SK-N-SH (cell line): Measurements from ENCODE around the gene SUSD3. TPM values are rescaled to one million over a fixed set of nuclear protein-coding genes. Genes with fewer than 3 reads are reported as not detected.

Experiments
- CTCF ChIA-PET: fragments of 300-600, 350-600 bp; formaldehyde crosslinking; extraction: SDS; loops from one replicate; lab custom pipeline; 2021; lab: Yijun Ruan, JAX
- POLR2A ChIA-PET: fragments of 350-600 bp; sonication (Branson Sonifier 250); formaldehyde crosslinking; extraction: SDS; loops from one replicate; lab custom pipeline; 2020; ENCODE audit warnings: antibody characterized with exemption, inconsistent platforms; lab: Yijun Ruan, JAX
- DNase-seq: peaks from one replicate; pipeline ENCODE4 v3.0.0; 2012
- H2AFZ ChIP-seq: fragments of 200-600 bp; sonication (generic); 2 replicates; pipeline ENCODE4 v1.8.1; 2016; ENCODE audit warnings: antibody characterized with exemption, mild to moderate bottlenecking, low read depth
- H3F3A ChIP-seq: fragments of 200-600 bp; sonication (generic); replicated peaks from 2 replicates; pipeline ENCODE3; 2016; ENCODE audit warnings: antibody characterized with exemption, mild to moderate bottlenecking; ENCODE audit not compliant: insufficient read depth
- H3K27ac ChIP-seq, 2 experiments: fragments of 200-500 bp in 1 of 2; fragments of 200-600 bp in 1 of 2; sonication (Bioruptor generic) in 1 of 2; sonication (generic), shearing (Covaris generic) in 1 of 2; 2 replicates each; pipeline versions ENCODE4 v1.5.1 to v1.6.1; 2014 to 2016; ENCODE audit warnings: low read depth in 2 of 2, inconsistent platforms in 1 of 2, low read length in 1 of 2, mild to moderate bottlenecking in 1 of 2, mixed read lengths in 1 of 2
- H3K27me3 ChIP-seq: fragments of 200-600 bp; sonication (generic), shearing (Covaris generic); 2 replicates; pipeline ENCODE4 v1.6.1; 2016; ENCODE audit warnings: mixed run types; ENCODE audit not compliant: insufficient read depth
- H3K36me3 ChIP-seq, 2 experiments: fragments of 200-500 bp in 1 of 2; fragments of 200-600 bp in 1 of 2; sonication (Bioruptor generic) in 1 of 2; sonication (generic) in 1 of 2; replicated peaks in 1 of 2; 2 replicates each; pipeline versions ENCODE3 to v1.5.1; 2014 to 2016; ENCODE audit warnings: low read length in 1 of 2, mild to moderate bottlenecking in 1 of 2; ENCODE audit not compliant: insufficient read depth in 2 of 2, control insufficient read depth in 1 of 2
- H3K4me1 ChIP-seq, 2 experiments: fragments of 200-500 bp in 1 of 2; fragments of 200-600 bp in 1 of 2; sonication (Bioruptor generic) in 1 of 2; sonication (generic), shearing (Covaris generic) in 1 of 2; 2 replicates each; pipeline versions ENCODE4 v1.5.1 to v1.6.1; 2014 to 2016; ENCODE audit warnings: low read depth in 1 of 2, low read length in 1 of 2, mixed run types in 1 of 2; ENCODE audit not compliant: insufficient read depth in 2 of 2, control insufficient read depth in 1 of 2
- H3K4me2 ChIP-seq: fragments of 200-600 bp; sonication (generic), shearing (Covaris generic); 2 replicates; pipeline ENCODE4 v1.6.1; 2017; ENCODE audit warnings: mixed run types
- H3K4me3 ChIP-seq, 2 experiments: fragments of 200-500 bp in 1 of 2; fragments of 200-600 bp in 1 of 2; sonication (Bioruptor generic) in 1 of 2; sonication (generic), shearing (Covaris generic) in 1 of 2; 2 replicates each; pipeline versions ENCODE4 v1.5.1 to v1.8.1; 2014 to 2016; ENCODE audit warnings: low read depth in 2 of 2, inconsistent platforms in 1 of 2, low read length in 1 of 2, mild to moderate bottlenecking in 1 of 2, mixed read lengths in 1 of 2, moderate library complexity in 1 of 2
- H3K79me2 ChIP-seq: fragments of 200-600 bp; sonication (generic); 2 replicates; pipeline ENCODE4 v1.8.1; 2017; ENCODE audit warnings: mild to moderate bottlenecking; ENCODE audit not compliant: insufficient read depth
- H3K9ac ChIP-seq: fragments of 200-600 bp; sonication (generic); 2 replicates; pipeline ENCODE4 v1.6.1; 2017; ENCODE audit warnings: mixed run types
- H3K9me2 ChIP-seq: fragments of 200-600 bp; sonication (generic); 2 replicates; pipeline ENCODE4 v1.6.1; 2017; ENCODE audit warnings: mixed run types
- H3K9me3 ChIP-seq: fragments of 200-600 bp; sonication (generic); 2 replicates; pipeline ENCODE4 v1.6.1; 2017; ENCODE audit warnings: mixed run types, mild to moderate bottlenecking, moderate library complexity
- H4K20me1 ChIP-seq: fragments of 200-600 bp; sonication (generic); 2 replicates; pipeline ENCODE4 v1.6.1; 2017; ENCODE audit warnings: mild to moderate bottlenecking, mixed run types; ENCODE audit not compliant: insufficient read depth
- CHD2 ChIP-seq: fragments of 150-350 bp; IDR thresholded peaks from 2 replicates; pipeline ENCODE4 v1.6.1; 2018; ENCODE audit warnings: low read length; ENCODE audit not compliant: partially characterized antibody
- EP300 ChIP-seq, 2 experiments: IDR thresholded peaks; 2 replicates each; pipeline versions ENCODE4 v1.4.0 to v1.6.1; 2012; ENCODE audit warnings: borderline replicate concordance in 1 of 2, low read depth in 1 of 2, low read length in 1 of 2
- EZH2phosphoT487 ChIP-seq: fragments of 200-600 bp; sonication (generic); IDR thresholded peaks from 2 replicates; pipeline ENCODE4 v1.6.1; 2017; ENCODE audit warnings: low read depth, mixed run types, mild to moderate bottlenecking, antibody characterized with exemption, moderate library complexity, borderline replicate concordance
- FOSL2 ChIP-seq: IDR thresholded peaks from 2 replicates; pipeline ENCODE4 v1.4.0; 2012; ENCODE audit warnings: low read depth, mild to moderate bottlenecking, moderate library complexity, borderline replicate concordance
- FOXJ3 ChIP-seq: sonication (generic); formaldehyde crosslinking; IDR thresholded peaks from 2 replicates; pipeline ENCODE4 v1.5.1; 2020; ENCODE audit warnings: mild to moderate bottlenecking, missing genetic modification reagents
- GABPA ChIP-seq: IDR thresholded peaks from 2 replicates; pipeline ENCODE4 v1.4.0; 2012; ENCODE audit warnings: low read depth, mild to moderate bottlenecking
- MEF2A ChIP-seq: IDR thresholded peaks from 2 replicates; pipeline ENCODE4 v1.4.0; 2012; ENCODE audit warnings: low read depth, borderline replicate concordance
- MXI1 ChIP-seq: IDR thresholded peaks from 2 replicates; pipeline ENCODE4 v1.6.1; 2012; ENCODE audit warnings: mild to moderate bottlenecking, low read depth, low read length, improper control_type of control experiment
- NRF1 ChIP-seq: IDR thresholded peaks from 2 replicates; pipeline ENCODE4 v1.6.1; 2012; ENCODE audit warnings: low read depth, mild to moderate bottlenecking, low read length
- POLR2AphosphoS5 ChIP-seq: IDR thresholded peaks from 2 replicates; pipeline ENCODE4 v1.6.1; 2012; ENCODE audit warnings: low read depth, low read length
- RCOR1 ChIP-seq: fragments of 150-350 bp; IDR thresholded peaks from 2 replicates; pipeline ENCODE4 v1.6.1; 2017; ENCODE audit warnings: antibody characterized with exemption, low read length
- RXRA ChIP-seq: IDR thresholded peaks from 2 replicates; pipeline ENCODE4 v1.4.0; 2012; ENCODE audit warnings: low read depth, mild to moderate bottlenecking, borderline replicate concordance
- SMC3 ChIP-seq: IDR thresholded peaks from 2 replicates; pipeline ENCODE4 v1.6.1; 2012; ENCODE audit warnings: low read depth, low read length, improper control_type of control experiment
- TAF1 ChIP-seq: IDR thresholded peaks from 2 replicates; pipeline ENCODE4 v1.6.1; 2012; ENCODE audit warnings: low read depth, mild to moderate bottlenecking, low read length, moderate library complexity, borderline replicate concordance
- TCF12 ChIP-seq: IDR thresholded peaks from 2 replicates; pipeline ENCODE4 v1.4.0; 2012
- YY1 ChIP-seq: IDR thresholded peaks from 2 replicates; pipeline ENCODE4 v1.4.0; 2012; ENCODE audit warnings: low read depth, mild to moderate bottlenecking
- ZBTB33 ChIP-seq: IDR thresholded peaks from 2 replicates; pipeline ENCODE4 v1.4.0; 2012; ENCODE audit warnings: low read depth, borderline replicate concordance
- WGBS: methylation state at CpG from one replicate; pipeline ENCODE4 v1.1.6; 2017; ENCODE audit warnings: low lambda C conversion rate; 5-methylcytosine and 5-hydroxymethylcytosine counted together
- polyA plus RNA-seq, 3 experiments: library from polyadenylated mRNA; depleted of rRNA; stranded (reverse); fragments of >200 nt; gene quantifications; 2 replicates each; pipeline ENCODE4 v1.2.3, GENCODE V29; 2012
- TF ChIP-seq, protein P1 (sequence below): IDR thresholded peaks from 2 replicates; pipeline ENCODE4 v1.4.0; 2012; ENCODE audit warnings: low read depth
- TF ChIP-seq, protein P2 (sequence below): fragments of 150-350 bp; IDR thresholded peaks from 2 replicates; pipeline ENCODE4 v1.6.1; 2016; ENCODE audit warnings: mild to moderate bottlenecking, low read depth, low read length

SUSD3 gene
- polyA plus RNA-seq, 1 of the 3 experiments (the other 2 are of a cell fraction): 0.49 TPM

DNA sequence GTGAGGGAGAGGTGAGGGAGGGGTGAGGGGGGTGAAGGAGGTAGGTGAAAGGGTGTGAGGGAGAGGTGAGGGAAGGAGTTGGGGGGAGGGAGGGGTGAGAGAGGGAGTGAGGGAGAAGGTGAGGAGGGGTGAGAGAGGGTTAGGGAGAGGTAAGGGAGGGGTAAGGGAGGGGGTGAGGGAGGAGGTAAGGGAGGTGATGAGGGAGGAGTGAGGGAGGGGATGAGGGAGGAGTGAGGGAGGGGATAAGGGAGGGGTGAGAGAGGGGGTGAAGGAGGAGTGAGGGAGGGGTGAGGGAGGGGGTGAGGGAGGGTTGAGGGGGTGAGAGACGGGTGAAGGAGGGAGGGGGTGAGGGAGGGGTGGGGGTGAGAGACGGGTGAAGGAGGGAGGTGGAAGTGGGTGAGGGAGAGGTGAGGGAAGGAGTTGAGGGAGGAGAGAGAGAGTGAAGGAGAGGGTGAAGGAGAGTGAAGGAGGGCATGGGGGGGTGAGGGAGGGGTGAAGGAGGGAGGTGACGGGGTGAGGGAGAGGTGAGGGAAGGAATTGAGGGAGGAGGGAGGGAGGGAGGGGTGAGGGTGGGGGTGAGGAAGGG, 57.1 kb downstream of the SUSD3 start:
- no peak for TF ChIP-seq TCF12
- TF ChIP-seq POLR2AphosphoS5: no peak
- no peak for TF ChIP-seq RXRA
- TF ChIP-seq NRF1: no peak
- TF ChIP-seq, protein P1, sequence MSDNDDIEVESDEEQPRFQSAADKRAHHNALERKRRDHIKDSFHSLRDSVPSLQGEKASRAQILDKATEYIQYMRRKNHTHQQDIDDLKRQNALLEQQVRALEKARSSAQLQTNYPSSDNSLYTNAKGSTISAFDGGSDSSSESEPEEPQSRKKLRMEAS: no peak
- TF ChIP-seq MXI1: no peak
- TF ChIP-seq EZH2phosphoT487: no peak
- no peak for TF ChIP-seq SMC3
- no peak for TF ChIP-seq RCOR1
- no peak for TF ChIP-seq FOSL2
- no peak for TF ChIP-seq YY1
- TF ChIP-seq MEF2A: no peak
- TF ChIP-seq ZBTB33: no peak
- no peak for TF ChIP-seq GABPA
- no peak for TF ChIP-seq CHD2
- TF ChIP-seq EP300 (IDR thresholded peaks at IDR 0.05; ENCODE audit: borderline replicate concordance in 1 of 2, low read depth in 1 of 2, low read length in 1 of 2): no peak
- TF ChIP-seq TAF1: no peak
- no peak for TF ChIP-seq FOXJ3 (CRISPR knock-in tag)
- TF ChIP-seq, protein P2, sequence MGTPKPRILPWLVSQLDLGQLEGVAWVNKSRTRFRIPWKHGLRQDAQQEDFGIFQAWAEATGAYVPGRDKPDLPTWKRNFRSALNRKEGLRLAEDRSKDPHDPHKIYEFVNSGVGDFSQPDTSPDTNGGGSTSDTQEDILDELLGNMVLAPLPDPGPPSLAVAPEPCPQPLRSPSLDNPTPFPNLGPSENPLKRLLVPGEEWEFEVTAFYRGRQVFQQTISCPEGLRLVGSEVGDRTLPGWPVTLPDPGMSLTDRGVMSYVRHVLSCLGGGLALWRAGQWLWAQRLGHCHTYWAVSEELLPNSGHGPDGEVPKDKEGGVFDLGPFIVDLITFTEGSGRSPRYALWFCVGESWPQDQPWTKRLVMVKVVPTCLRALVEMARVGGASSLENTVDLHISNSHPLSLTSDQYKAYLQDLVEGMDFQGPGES: no peak
- H3F3A ChIP-seq: no peaks in the 10 kb centered on the region
- WGBS: 64% methylated on average over 3 of the region's 3 CpGs
- no peak for DNase-seq
- CTCF ChIA-PET: interaction anchor here (1.3 kb wide), 1 partner anchor 39 kb away, joined by 3 read pairs; no protein-coding TSS in a partner anchor
- no peak overlapping the region for H3K4me3 ChIP-seq
- no peaks in the 10 kb centered on the region; the same call in 1 of the 2 replicates for H4K20me1 ChIP-seq
- H3K4me2 ChIP-seq: no peak overlapping the region
- H3K9ac ChIP-seq: no peak overlapping the region
- H3K9me2 ChIP-seq: no peaks in the 10 kb centered on the region
- no peaks in the 10 kb centered on the region for H3K9me3 ChIP-seq
- POLR2A ChIA-PET: no interaction called here
- no peak overlapping the region for H2AFZ ChIP-seq
- no peaks in the 10 kb centered on the region for H3K79me2 ChIP-seq
- no peak overlapping the region for H3K27ac ChIP-seq
- H3K27me3 ChIP-seq: no peaks in the 10 kb centered on the region
- H3K4me1 ChIP-seq: peaks cover 0 to 14% of the 10 kb centered on the region in 2 experiments; a peak in 2 of 4 replicates
- peaks cover 0 to 30% of the 10 kb centered on the region in 2 experiments for H3K36me3 ChIP-seq
